Ectodermal cell (in vitro differentiated cells): ENCODE results near the gene TIAL1. TPM values are rescaled to one million over a fixed set of nuclear protein-coding genes. Genes with fewer than 3 reads are reported as not detected.

Experiments
- H3K27ac ChIP-seq: 2 replicates; pipeline ENCODE4 v1.7.0; 2013; ENCODE audit warnings: mild to moderate bottlenecking, low read depth, low read length; ENCODE audit not compliant: insufficient read depth, poor library complexity, severe bottlenecking
- H3K27me3 ChIP-seq: 2 replicates; pipeline ENCODE4 v1.7.0; 2013; ENCODE audit warnings: mild to moderate bottlenecking, low read length; ENCODE audit not compliant: insufficient read depth, control insufficient read depth, poor library complexity, severe bottlenecking
- H3K36me3 ChIP-seq: one replicate; pipeline ENCODE4 v1.7.0; 2013; ENCODE audit warnings: low read length; ENCODE audit not compliant: control insufficient read depth, insufficient read depth
- H3K4me1 ChIP-seq: one replicate; pipeline ENCODE4 v1.7.0; 2013; ENCODE audit warnings: low read length; ENCODE audit not compliant: control insufficient read depth, insufficient read depth
- H3K4me3 ChIP-seq: 2 replicates; pipeline ENCODE4 v1.7.0; 2013; ENCODE audit warnings: low read depth, low read length, control low read depth; ENCODE audit not compliant: insufficient read depth
- H3K9me3 ChIP-seq: 2 replicates; pipeline ENCODE4 v1.7.0; 2013; ENCODE audit warnings: mild to moderate bottlenecking, low read length, moderate library complexity; ENCODE audit not compliant: control insufficient read depth
- WGBS, 2 experiments: methylation state at CpG; one replicate each; pipeline ENCODE4 v1.1.7; 2013; ENCODE audit warnings: missing lambda C conversion rate in 2 of 2; 5-methylcytosine and 5-hydroxymethylcytosine counted together
- polyA plus RNA-seq, 4 experiments: library from polyadenylated mRNA; stranded (reverse); fragments of 50-300 nt; gene quantifications; one replicate each; pipeline ENCODE4 v1.2.3, GENCODE V29; 2013

Gene TIAL1
- 149 TPM for polyA plus RNA-seq (2013, experiment 1 of 4)
- 156 TPM for polyA plus RNA-seq (2013, experiment 2 of 4)
- polyA plus RNA-seq (2013, experiment 3 of 4): 144 TPM
- polyA plus RNA-seq (2013, experiment 4 of 4): 150 TPM

GRCh38 chr10:119596537-119597404, at the start of gene TIAL1:
Gene TIAL1 (minus strand): TSS chr10:119596964. CDS start chr10:119596465, 499 bp downstream.
- Histone ChIP-seq H3K4me1 (peaks cover 13% of the 10 kb centered on the region), H3K27me3 (no peaks in the 10 kb centered on the region), H3K27ac (peak within 1 kb of the TSS; percentile 98), H3K9me3 (no peaks in the 10 kb centered on the region), H3K4me3 (peak within 1 kb of the TSS; percentile 98), H3K36me3 (no peaks in the 10 kb centered on the region)
- 0% methylated on average over 66 of the region's 66 CpGs for WGBS, 2 experiments

- no peaks in the 10 kb centered on the region for H3K27me3 ChIP-seq
- H3K4me1 ChIP-seq: no peaks in the 10 kb centered on the region
- no peaks in the 10 kb centered on the region for H3K9me3 ChIP-seq
- WGBS, 2 experiments: 95 to 97% methylated on average over 3 of the region's 3 CpGs
- H3K36me3 ChIP-seq: no peaks in the 10 kb centered on the region
- H3K4me3 ChIP-seq: no peak overlapping the region
- no peak overlapping the region for H3K27ac ChIP-seq
Measured at GRCh38 chr10:119644994-119645393, 48.2 kb upstream of the TIAL1 start.

- no peaks in the 10 kb centered on the region for H3K36me3 ChIP-seq
- no peak overlapping the region for H3K4me3 ChIP-seq
- H3K9me3 ChIP-seq: no peaks in the 10 kb centered on the region
- 83 to 85% methylated on average over 15 of the region's 15 CpGs for WGBS, 2 experiments
- no peaks in the 10 kb centered on the region for H3K27me3 ChIP-seq
- H3K4me1 ChIP-seq: no peaks in the 10 kb centered on the region
- no peak overlapping the region for H3K27ac ChIP-seq
Measured at GRCh38 chr10:119644205-119644814, 47.5 kb upstream of the TIAL1 start.

- H3K4me1 ChIP-seq: no peaks in the 10 kb centered on the region
- WGBS, 2 experiments: 91 to 92% methylated on average over 15 of the region's 15 CpGs
- H3K27ac ChIP-seq: no peak overlapping the region
- H3K4me3 ChIP-seq: no peak overlapping the region
- H3K27me3 ChIP-seq: no peaks in the 10 kb centered on the region
- no peaks in the 10 kb centered on the region for H3K9me3 ChIP-seq
- no peaks in the 10 kb centered on the region for H3K36me3 ChIP-seq
Measured at GRCh38 chr10:119643306-119644204, 46.8 kb upstream of the TIAL1 start.

GRCh38 chr10:119642556-119643111, 45.9 kb upstream of the TIAL1 start:
- Histone ChIP-seq H3K27ac (no peak overlapping the region), H3K4me1 (no peaks in the 10 kb centered on the region), H3K27me3 (no peaks in the 10 kb centered on the region), H3K9me3 (no peaks in the 10 kb centered on the region), H3K4me3 (no peak overlapping the region), H3K36me3 (no peaks in the 10 kb centered on the region)
- WGBS, 2 experiments: 89 to 92% methylated on average over 2 of the region's 2 CpGs

GRCh38 chr10:119640875-119641526, 44.2 kb upstream of the TIAL1 start:
- WGBS, 2 experiments: 92% methylated on average over 8 of the region's 8 CpGs
- no peak overlapping the region for H3K4me3 ChIP-seq
- no peaks in the 10 kb centered on the region for H3K27me3 ChIP-seq

GRCh38 chr10:119640384-119640783, 43.6 kb upstream of the TIAL1 start:
- H3K4me3 ChIP-seq: no peak overlapping the region
- no peaks in the 10 kb centered on the region for H3K4me1 ChIP-seq
- WGBS, 2 experiments: 97 to 98% methylated on average over 6 of the region's 6 CpGs
- H3K27ac ChIP-seq: no peak overlapping the region
- H3K9me3 ChIP-seq: no peaks in the 10 kb centered on the region
- H3K36me3 ChIP-seq: no peaks in the 10 kb centered on the region
- no peaks in the 10 kb centered on the region for H3K27me3 ChIP-seq

More at GRCh38 chr10:119640875-119641526, 44.2 kb upstream of the TIAL1 start:
- no peaks in the 10 kb centered on the region for H3K36me3 ChIP-seq
- no peaks in the 10 kb centered on the region for H3K9me3 ChIP-seq
- no peaks in the 10 kb centered on the region for H3K4me1 ChIP-seq
- H3K27ac ChIP-seq: no peak overlapping the region

GRCh38 chr10:119638982-119639381, 42.2 kb upstream of the TIAL1 start:
- WGBS, 2 experiments: 93 to 95% methylated on average over 7 of the region's 7 CpGs

GRCh38 chr10:119637631-119638030, 40.9 kb upstream of the TIAL1 start:
- Histone ChIP-seq H3K27me3 (no peaks in the 10 kb centered on the region), H3K36me3 (no peaks in the 10 kb centered on the region), H3K4me1 (no peaks in the 10 kb centered on the region), H3K27ac (no peak overlapping the region), H3K9me3 (no peaks in the 10 kb centered on the region), H3K4me3 (no peak overlapping the region)
- WGBS, 2 experiments: 75 to 78% methylated on average over 4 of the region's 4 CpGs

More at GRCh38 chr10:119638982-119639381, 42.2 kb upstream of the TIAL1 start:
- H3K27me3 ChIP-seq: no peaks in the 10 kb centered on the region
- H3K9me3 ChIP-seq: no peaks in the 10 kb centered on the region
- no peak overlapping the region for H3K27ac ChIP-seq
- H3K36me3 ChIP-seq: no peaks in the 10 kb centered on the region
- no peak overlapping the region for H3K4me3 ChIP-seq
- no peaks in the 10 kb centered on the region for H3K4me1 ChIP-seq
